Esophagus (tissue), 2 donors: Measurements from ENCODE around the gene METTL21A. TPM values are rescaled to one million over a fixed set of nuclear protein-coding genes. Genes with fewer than 3 reads are reported as not detected.

Source experiments
- H3K27ac ChIP-seq, 2 donors: one replicate each; pipeline ENCODE4 v1.5.1; 2013; ENCODE audit warnings: low read depth in 2 of 2, mild to moderate bottlenecking in 2 of 2, inconsistent platforms in 1 of 2, low read length in 1 of 2, moderate library complexity in 1 of 2
- H3K27me3 ChIP-seq, 2 donors: one replicate each; pipeline ENCODE4 v1.6.1; 2013; ENCODE audit warnings: low read length in 2 of 2, control low read depth in 1 of 2, mild to moderate bottlenecking in 1 of 2; ENCODE audit not compliant: insufficient read depth in 2 of 2, control insufficient read depth in 1 of 2
- H3K36me3 ChIP-seq, 2 donors: one replicate each; pipeline ENCODE4 v1.6.1; 2013; ENCODE audit warnings: low read length in 1 of 2; ENCODE audit not compliant: control insufficient read depth in 2 of 2, insufficient read depth in 2 of 2
- H3K4me1 ChIP-seq, 2 donors: one replicate each; pipeline ENCODE4 v1.6.1; 2013; ENCODE audit warnings: low read length in 1 of 2; ENCODE audit not compliant: control insufficient read depth in 2 of 2, insufficient read depth in 2 of 2
- H3K4me3 ChIP-seq, 2 donors: one replicate each; pipeline ENCODE4 v1.5.1; 2013; ENCODE audit warnings: low read length in 2 of 2, mild to moderate bottlenecking in 2 of 2, low read depth in 1 of 2, moderate library complexity in 1 of 2
- H3K9me3 ChIP-seq, 2 donors: one replicate each; pipeline ENCODE4 v1.6.1; 2013; ENCODE audit warnings: mild to moderate bottlenecking in 2 of 2, low read depth in 1 of 2, low read length in 1 of 2, moderate library complexity in 1 of 2; ENCODE audit not compliant: control insufficient read depth in 2 of 2, insufficient read depth in 1 of 2
- WGBS, 2 donors: extraction: QIAGEN DNeasy Blood & Tissue Kit; methylation state at CpG; one replicate each; pipeline ENCODE4 v1.1.7; 2013; 5-methylcytosine and 5-hydroxymethylcytosine counted together
- polyA plus RNA-seq, 2 donors: library from polyadenylated mRNA; stranded (reverse); fragments of 200-250 nt; gene quantifications; one replicate each; pipeline ENCODE4 v1.2.3, GENCODE V29; 2013
- donor health status: healthy with polysubstance abuse.
- donor health status: Bipolar disorder and iron deficiency.

The METTL21A gene
- polyA plus RNA-seq, 2 donors: 6.6 to 7.7 TPM

GRCh38 chr2:207606829-207607228, 18.4 kb downstream of the METTL21A start:
- no peaks in the 10 kb centered on the region for H3K27me3 ChIP-seq
- H3K4me3 ChIP-seq: no peak overlapping the region
- no peaks in the 10 kb centered on the region for H3K9me3 ChIP-seq
- no peaks in the 10 kb centered on the region for H3K36me3 ChIP-seq
- H3K4me1 ChIP-seq: no peaks in the 10 kb centered on the region
- WGBS, 2 donors: 93% methylated on average over 5 of the region's 5 CpGs
- H3K27ac ChIP-seq: no peak overlapping the region

- 96% methylated on average over 7 of the region's 7 CpGs for WGBS, 2 donors
- Histone ChIP-seq H3K27ac (no peak overlapping the region), H3K4me3 (no peak overlapping the region), H3K4me1 (no peaks in the 10 kb centered on the region), H3K36me3 (no peaks in the 10 kb centered on the region), H3K9me3 (no peaks in the 10 kb centered on the region), H3K27me3 (no peaks in the 10 kb centered on the region)
These were observed 18.8 kb downstream of the METTL21A start for GRCh38 chr2:207606399-207606798.

- H3K4me3 ChIP-seq: no peak overlapping the region
- H3K9me3 ChIP-seq: no peaks in the 10 kb centered on the region
- no peaks in the 10 kb centered on the region for H3K36me3 ChIP-seq
- no peaks in the 10 kb centered on the region for H3K27me3 ChIP-seq
- H3K27ac ChIP-seq: no peak overlapping the region
- WGBS, 2 donors: 42 to 58% methylated on average over 2 of the region's 2 CpGs
- no peaks in the 10 kb centered on the region for H3K4me1 ChIP-seq
These were observed 21.7 kb downstream of the METTL21A start for GRCh38 chr2:207603486-207603885.

DNA sequence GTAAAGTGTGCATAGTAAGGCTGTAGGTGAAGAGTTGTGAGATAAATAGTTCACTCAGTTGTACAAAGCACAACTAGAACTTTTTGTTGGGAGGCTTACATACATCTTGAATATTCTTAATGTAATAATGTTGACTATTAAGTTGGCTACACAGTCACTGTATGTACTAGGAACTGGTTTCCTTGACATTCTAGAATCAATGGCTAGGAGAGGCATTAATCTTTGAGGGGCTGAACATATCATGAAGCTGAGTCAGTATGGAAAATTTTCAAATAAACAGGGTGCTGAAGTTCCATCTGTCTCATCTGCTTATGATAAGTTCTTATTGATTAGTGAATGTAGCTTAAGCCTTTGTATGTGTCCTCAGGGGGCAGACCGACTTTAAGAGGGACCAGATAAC, 23.4 kb downstream of the METTL21A start:
- no peak overlapping the region for H3K4me3 ChIP-seq
- H3K36me3 ChIP-seq: no peaks in the 10 kb centered on the region
- H3K4me1 ChIP-seq: no peaks in the 10 kb centered on the region
- no peak overlapping the region for H3K27ac ChIP-seq
- no peaks in the 10 kb centered on the region for H3K27me3 ChIP-seq
- H3K9me3 ChIP-seq: no peaks in the 10 kb centered on the region
- 96 to 100% methylated on average over 1 of the region's 1 CpG for WGBS, 2 donors

- H3K9me3 ChIP-seq: no peaks in the 10 kb centered on the region
- H3K4me1 ChIP-seq: no peaks in the 10 kb centered on the region
- H3K36me3 ChIP-seq: peaks cover 0 to 4% of the 10 kb centered on the region in 2 donors
- no peak overlapping the region for H3K27ac ChIP-seq
- no peak overlapping the region for H3K4me3 ChIP-seq
- no peaks in the 10 kb centered on the region for H3K27me3 ChIP-seq
These were observed 25.0 kb downstream of the METTL21A start for GRCh38 chr2:207600231-207600630.

GRCh38 chr2:207599636-207600035, 25.6 kb downstream of the METTL21A start:
- H3K36me3 ChIP-seq: peaks cover 0 to 4% of the 10 kb centered on the region in 2 donors
- H3K27ac ChIP-seq: no peak overlapping the region
- no peak overlapping the region for H3K4me3 ChIP-seq
- H3K4me1 ChIP-seq: no peaks in the 10 kb centered on the region
- no peaks in the 10 kb centered on the region for H3K27me3 ChIP-seq
- no peaks in the 10 kb centered on the region for H3K9me3 ChIP-seq

GRCh38 chr2:207594731-207595130, 30.5 kb downstream of the METTL21A start:
- no peaks in the 10 kb centered on the region for H3K27me3 ChIP-seq
- WGBS, 2 donors: 97 to 100% methylated on average over 4 of the region's 4 CpGs
- peaks cover 0 to 2% of the 10 kb centered on the region in 2 donors for H3K9me3 ChIP-seq
- no peak overlapping the region for H3K27ac ChIP-seq
- H3K4me1 ChIP-seq: no peaks in the 10 kb centered on the region
- peaks cover 0 to 4% of the 10 kb centered on the region in 2 donors for H3K36me3 ChIP-seq
- H3K4me3 ChIP-seq: no peak overlapping the region

DNA sequence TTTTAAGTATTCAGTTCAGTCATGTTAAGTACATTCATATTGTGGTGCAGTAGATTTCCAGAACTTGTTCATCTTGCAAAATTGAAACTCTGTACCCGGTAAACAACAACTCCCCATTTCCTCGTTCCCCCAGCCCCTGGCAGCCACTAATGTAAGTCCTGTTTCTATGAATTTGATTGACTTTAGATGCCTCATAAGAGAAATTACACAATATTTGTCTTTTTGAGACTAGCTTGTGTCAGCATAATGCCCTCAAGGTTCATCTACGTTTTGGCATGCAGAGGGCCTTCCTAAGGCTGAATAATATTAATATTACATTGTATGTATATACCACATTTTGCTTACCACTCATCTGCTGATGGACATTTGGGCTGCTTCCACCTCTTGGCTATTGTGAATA, 30.9 kb downstream of the METTL21A start:
- WGBS, 2 donors: 58 to 69% methylated on average over 3 of the region's 3 CpGs
- Histone ChIP-seq H3K36me3 (peaks cover 0 to 4% of the 10 kb centered on the region in 2 donors), H3K27me3 (no peaks in the 10 kb centered on the region), H3K4me1 (no peaks in the 10 kb centered on the region), H3K27ac (no peak overlapping the region), H3K4me3 (no peak overlapping the region), H3K9me3 (peaks cover 0 to 2% of the 10 kb centered on the region in 2 donors)

GRCh38 chr2:207593277-207593676, 31.9 kb downstream of the METTL21A start:
- H3K4me3 ChIP-seq: no peak overlapping the region
- H3K4me1 ChIP-seq: no peaks in the 10 kb centered on the region
- peaks cover 0 to 2% of the 10 kb centered on the region in 2 donors for H3K9me3 ChIP-seq
- H3K27me3 ChIP-seq: no peaks in the 10 kb centered on the region
- peaks cover 0 to 4% of the 10 kb centered on the region in 2 donors for H3K36me3 ChIP-seq
- H3K27ac ChIP-seq: no peak overlapping the region

DNA sequence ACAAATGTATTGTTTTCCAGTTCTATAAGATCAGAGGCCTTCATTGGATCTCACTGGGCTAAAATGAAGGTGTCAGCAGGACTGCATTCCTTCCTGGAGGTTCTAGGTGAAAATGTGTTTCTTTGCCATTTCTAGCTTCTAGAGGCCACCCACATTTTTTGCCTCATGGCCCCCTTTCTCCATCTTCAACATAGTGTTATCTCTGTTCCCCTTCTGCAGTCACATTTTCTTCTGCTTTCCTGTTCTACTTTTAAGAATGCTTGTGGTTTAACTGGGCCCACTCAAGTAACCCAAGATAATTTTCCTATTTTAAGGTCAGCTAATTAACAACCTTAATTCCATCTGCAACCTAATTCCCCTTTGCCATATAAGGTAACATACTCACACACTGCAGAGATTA, 36.1 kb downstream of the METTL21A start:
- Histone ChIP-seq H3K36me3 (peaks cover 0 to 5% of the 10 kb centered on the region in 2 donors), H3K27me3 (no peaks in the 10 kb centered on the region), H3K9me3 (peaks cover 0 to 2% of the 10 kb centered on the region in 2 donors), H3K27ac (no peak overlapping the region), H3K4me3 (no peak overlapping the region), H3K4me1 (no peaks in the 10 kb centered on the region)
